Middle frontal gyrus (tissue), 1 donor: ENCODE results near the gene DPM2.
A peak's percentile ranks its signal among the peaks of the same experiment; 100 is the strongest.

Experiments
- DNase-seq: peaks from one replicate; pipeline ENCODE4 v3.0.0-alpha.2; 2015; ENCODE audit warnings: low spot score; ENCODE audit errors: extremely low spot score

The DPM2 gene, protein sequence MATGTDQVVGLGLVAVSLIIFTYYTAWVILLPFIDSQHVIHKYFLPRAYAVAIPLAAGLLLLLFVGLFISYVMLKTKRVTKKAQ

DNA sequence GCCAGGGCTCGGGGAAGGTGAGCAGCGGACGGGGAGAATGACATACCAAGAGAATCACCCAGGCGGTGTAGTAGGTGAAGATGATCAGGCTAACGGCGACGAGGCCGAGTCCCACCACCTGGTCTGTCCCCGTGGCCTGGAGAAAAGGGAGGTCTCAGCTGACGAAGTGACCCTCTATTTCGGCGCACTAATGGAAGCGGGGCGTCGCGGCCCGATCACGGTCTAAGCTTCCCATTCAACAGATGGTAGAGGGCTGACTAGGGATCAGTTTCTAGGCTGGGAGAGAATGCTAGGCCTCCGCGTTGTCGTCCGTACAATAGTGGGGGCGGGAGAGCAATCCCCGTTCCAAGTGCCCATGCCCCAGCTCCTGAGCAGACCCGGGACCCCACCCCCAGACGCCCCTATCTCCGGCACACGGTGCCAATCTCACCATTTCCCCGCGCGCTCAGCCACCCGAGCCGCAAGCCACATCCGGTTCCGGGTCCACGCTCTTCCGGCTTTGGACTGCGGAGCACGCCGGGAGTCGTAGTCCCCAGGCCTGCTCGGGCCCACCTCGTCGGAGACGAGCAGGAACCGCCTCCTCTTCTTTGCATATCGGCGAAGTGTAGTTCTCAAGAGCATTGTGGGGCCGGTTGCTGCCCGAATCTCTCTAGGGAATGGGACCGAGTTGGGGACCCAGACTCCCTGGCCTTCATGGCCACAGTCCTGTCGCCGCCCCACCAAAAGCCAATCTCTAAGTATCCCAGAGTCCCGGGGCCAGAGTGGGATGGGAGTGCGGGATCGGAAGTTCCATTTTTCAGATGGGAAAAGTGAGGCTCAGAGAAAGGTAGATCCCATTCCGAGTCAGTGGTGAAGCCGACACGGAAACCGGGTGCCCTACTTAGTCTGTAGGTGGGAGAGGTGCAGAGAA is at the start of gene DPM2:
Gene DPM2 (minus strand): TSS at position 467 of the 910 bp plus-strand sequence. CDS start 34 bp downstream, at position 433.
- DNase-seq: peak; percentile 79

DNA sequence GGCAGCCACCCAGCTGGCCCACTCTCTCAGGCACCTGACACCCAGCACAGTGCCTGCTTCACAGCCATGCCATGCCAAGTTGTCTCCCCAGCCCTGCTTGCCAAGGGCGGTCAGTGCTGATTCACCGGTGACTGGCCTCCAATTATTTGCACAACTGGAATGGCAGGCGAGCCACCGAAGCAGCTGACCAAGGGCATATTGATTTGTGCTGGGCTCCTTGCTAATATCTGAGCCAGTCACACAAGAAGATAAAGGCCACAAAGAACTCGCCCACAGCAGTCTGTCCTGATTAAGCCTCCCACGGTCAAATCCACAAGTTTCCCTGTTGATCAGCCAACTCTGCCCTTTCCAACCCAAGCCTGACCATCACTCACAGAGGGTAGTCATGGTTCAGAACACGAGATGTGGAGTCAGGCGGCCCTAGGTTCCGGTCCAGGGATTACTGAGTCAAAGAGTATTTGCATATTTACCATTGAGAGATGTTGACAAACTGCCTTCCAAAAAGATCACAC is 49.5 kb upstream of the DPM2 start:
- DNase-seq: no peak

DNA sequence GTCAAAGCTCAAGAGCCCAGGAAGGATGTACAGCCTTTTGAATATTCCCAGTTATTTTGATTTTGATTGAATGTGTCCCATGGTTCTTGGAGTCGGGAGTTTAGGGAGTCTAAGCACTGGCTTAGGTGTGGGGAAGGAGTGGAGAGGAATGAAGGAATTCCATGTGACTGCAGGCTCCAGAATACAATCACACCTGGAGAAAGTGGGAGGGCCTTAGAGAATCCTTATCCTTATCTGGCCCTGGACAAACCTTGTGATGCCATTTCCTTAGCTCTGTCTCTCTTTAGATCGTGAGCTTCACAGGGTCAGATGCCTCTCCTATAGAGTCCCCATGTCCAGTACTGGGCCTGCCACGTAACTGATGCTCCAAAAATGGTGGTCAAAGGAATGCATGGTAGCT is 47.4 kb upstream of the DPM2 start:
- no peak for DNase-seq

DNA sequence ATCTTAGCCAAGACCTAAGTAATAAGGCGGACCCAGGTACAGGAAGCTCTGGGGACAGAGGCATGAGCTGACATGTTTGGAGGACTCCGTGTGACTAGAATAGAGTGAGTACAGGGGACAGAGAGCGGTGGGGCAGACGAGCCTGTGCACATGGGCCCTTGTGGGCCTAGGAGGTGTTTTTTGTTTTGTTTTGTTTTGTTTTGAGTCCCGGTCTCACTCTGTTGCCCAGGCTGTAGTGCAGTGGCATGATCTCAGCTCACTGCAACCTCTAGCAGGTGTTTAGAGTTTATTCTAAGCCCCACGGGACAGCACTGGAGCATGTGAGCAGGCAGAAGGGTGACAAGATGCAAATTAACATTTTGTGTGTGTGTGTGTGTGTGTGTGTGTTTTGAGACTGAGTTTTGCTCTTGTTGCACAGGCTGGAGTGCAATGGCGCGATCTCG is 46.2 kb upstream of the DPM2 start:
- DNase-seq: no peak

- DNase-seq: no peak
These were observed 45.3 kb upstream of the DPM2 start for GRCh38 chr9:127982912-127983311.

DNA sequence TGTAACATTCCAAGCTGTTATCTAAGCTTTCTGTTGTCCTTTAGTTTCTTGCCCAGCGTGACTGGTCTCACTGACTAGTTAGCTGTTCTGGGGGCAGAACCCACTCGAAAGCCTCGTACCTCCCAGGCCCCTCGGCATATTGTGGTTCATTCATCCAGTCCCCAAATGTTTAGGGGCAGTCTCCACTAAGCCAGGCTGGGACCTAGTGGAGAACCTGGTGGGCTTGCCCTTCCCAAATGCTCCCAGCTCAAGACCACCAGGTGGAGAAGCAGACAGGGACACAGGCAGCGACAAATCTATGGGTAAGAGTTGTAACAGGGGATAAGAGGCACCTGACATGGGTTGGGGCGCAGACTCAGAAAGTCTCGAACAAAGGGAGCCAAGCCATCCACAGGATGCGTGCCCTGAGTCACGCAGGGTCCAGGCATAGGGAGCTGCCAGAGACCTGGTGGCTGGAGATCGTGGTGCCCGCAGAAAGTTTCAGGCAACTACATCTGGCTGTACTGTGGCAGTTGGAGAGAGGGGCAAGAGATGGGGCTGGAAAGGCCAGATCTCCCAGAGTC is 44.0 kb upstream of the DPM2 start:
- no peak for DNase-seq

- DNase-seq: peak; percentile 96
These were observed 43.3 kb upstream of the DPM2 start, which contains the start of gene EEIG1 for GRCh38 chr9:127980706-127981558. Gene EEIG1 (minus strand): TSS chr9:127980989. CDS start chr9:127980137, 852 bp downstream.

DNA sequence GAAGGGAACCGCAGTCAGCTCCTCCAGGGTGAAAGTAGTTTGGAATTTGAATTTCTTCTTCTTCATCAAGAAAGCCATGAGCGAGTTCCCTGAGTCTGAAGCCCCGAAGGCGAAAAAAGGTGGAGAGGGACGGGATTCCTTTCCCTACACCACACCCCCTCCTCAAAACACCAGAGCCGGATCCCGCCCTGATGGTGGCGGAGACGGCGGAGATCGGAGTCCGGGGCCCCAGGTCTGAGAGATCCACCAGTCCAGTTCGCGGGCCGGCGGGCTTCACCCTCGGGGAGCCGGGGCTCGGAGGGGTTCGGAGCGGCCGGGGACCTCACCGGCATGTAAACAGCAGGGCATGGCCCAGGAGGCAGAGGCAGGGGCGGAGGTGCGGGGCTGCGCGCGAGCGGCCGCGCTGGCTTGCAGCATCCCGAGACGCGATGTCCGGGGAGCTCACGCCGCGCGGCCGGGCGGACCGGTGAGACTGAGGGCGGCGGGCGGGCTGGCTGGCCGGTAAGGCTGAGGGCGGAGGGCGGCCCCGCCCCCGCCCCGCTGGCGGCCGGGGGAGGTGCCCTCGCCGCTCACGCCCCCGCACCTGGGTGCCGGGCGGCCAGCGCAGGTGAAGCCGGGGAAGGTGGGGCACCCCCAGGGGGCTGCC is 42.5 kb upstream of the DPM2 start:
- no peak for DNase-seq

DNA sequence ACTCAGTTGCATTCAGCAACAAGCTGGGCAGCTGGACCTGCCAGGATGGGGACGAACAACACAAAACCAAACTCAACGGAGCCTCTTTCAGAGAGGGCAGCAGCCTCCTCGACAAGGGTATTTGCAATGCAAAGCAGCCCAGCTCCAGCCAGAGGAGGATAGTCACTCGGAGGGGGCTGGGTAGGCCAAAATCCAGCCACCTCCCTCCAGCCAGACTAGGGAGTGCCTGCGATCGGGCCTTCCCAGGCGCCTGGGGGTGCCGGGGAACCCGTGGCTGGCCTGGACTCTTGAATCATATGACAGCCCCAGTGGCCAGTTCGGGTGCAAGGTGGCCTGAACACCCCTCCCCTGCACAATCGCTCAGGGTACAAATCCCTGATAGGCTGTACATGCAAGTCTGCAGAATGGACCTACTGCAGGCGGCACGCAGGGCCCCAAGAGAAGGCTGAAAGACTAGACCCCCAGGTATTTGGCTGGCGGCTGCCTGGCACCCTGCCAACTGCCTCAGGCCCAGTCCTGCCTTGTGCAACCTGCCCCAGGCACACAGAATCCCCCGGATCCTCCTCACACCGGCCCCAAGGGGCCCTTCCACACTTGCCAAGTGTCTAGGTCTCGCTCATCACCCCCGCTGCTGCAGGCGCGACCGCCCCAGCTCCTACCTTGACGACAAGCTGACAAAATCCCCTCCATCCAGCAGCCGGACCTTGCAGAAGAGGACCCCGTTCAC is 41.8 kb upstream of the DPM2 start:
- peak; percentile 60 for DNase-seq

DNA sequence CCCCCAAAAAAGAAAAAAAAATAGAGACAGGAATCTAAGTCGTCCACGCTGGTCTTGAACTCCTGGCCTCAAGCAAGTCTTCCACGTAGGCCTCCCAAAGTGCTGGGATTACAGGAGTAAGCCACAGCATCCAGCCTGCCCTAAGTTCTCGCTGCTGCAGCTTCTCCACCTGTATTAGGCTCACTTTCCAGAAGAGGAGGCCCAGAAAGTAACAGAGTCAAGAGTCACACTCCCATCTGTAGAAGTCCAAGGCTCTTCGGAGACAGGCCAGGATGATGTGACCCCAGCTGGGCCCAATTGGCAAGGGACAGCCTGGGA is 41.3 kb upstream of the DPM2 start:
- DNase-seq: no peak

DNA sequence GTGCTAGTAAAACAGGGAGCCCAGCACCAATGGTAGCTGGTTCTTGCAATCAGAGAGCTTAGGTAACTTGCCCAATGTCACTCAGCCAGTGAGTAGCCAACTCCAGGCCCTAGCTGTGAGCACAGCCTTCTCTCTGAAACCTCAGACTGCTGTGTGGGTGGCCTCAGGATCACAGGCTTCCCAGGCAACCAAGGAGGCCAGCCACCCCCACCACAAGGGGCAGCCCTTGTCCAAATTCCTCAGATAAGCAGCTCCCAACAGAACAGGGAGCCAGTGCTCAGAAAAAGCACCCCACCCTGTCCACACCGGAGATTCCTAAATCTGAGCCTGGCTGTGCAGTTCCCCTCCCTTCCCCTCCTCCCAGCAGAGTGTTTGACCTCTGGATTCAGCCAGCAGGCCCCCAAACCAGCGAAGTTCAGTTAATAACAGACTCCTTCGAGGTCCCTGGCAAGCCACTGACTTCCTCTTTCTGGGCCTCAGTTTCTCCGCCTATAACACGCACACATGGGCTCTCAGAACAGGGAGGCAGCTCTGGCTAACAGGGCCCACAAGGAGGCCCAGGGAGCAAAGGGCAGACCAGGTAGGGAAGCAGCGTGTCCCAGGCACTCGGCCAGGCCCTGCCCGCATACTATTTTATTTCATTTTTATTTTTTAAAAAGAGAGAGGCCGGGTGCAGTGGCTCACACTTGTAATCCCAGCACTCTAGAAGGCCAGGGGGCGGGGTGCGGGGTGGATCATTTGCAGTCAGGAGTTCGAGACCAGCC is 40.4 kb upstream of the DPM2 start:
- DNase-seq: no peak

DNA sequence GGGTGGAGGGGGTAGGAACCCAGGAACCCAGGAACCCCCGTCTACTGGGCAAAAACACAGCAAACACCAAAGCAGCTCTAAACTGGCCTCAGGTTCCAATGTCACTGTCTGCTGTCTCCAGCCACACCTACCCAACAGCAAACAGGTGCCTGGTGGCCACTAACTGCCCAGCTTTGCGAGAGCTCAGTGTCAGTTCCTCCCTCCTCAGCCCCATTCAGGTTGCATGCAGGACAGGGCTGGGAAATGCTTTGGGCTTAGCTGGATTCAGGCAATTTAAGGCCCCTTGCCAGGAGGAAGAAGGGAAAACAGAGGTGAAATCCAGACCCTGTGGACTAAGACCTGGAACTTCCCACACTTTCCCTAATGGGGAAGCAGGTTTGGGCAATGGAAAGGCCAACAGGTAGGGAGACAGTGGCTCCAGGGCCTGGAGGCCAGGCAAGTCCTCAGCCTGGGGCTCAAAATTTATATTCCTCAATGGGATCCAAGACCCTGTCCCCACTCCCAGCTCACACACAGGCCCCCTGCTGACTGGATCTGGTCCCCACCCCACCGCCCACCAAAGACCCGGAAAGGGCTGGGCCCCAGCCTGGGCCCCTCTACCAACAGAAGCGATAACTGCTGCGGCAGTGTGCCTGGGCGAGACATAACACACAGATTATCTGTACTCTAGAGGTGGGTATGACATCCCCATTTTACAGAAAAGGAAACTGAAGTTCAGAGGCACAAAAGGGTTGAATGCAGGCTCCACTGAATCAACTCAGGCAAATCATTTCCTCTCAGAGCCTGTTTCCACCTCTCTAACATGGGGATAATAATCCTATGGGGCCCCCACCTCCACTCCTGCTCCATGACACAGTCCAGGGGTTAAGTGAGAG is 39.6 kb upstream of the DPM2 start:
- no peak for DNase-seq

DNA sequence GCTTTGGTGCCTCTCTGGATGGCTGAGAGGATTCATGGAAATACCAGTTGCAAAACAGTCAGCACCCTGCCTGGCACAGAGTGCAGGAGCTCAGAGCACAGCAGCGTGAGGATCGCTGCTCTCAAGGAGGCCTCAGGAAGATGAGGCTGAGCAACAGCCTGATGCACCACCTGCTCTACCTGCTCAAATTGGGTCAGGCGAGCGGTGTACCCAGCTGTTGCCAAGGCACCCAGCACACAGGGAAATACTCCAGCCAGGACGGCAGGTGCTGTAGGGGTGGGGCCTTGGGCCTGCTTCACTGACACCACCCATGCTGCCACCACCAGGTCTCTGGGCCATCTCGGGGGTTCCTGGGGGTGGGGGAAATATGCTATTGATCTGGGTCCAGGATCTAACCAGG is 38.8 kb upstream of the DPM2 start:
- DNase-seq: no peak

DNA sequence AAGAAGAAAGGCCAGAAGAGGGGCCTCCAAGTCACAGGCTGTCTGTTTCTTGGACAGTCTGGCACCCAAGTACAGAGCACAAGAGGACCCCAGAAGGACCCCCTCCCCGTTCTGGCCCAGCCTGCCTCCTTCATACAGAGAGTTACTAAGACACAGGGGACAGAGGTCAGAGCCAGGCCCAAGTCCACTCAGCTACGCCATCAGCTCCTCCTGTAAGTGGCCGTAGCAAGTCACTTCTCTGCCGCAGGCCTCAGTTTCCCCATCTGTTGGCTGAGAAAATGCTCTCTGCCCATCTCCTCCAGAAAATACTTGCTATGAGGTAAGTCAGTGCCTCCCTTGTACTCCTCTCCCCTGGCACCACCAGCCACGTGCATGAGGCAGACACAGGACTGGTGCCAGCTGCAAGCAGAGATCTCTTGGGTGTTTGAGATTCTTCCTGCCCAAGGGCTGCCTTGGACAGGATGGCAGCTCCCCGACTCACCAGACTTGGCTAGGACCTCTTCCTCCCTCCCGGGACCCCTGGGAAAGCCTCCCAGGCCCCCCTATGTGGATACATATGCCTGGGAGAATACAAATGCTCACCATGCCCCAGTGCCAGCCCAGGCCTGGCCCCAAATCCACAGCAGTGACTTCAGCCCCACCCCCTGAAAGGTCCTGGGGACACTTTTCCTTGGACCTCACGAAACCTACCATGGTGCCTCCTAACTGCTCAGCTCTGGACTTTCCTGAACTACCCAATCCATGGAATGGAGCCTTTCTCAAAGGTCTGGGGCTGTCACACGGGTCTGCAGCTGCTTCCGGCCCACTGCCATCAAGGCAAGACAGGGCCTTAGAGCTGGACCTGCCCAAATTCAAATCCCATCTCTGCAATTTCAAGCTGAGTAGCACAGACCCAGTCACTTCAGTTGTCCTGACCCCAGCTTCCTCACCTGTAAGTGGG is 38.0 kb upstream of the DPM2 start:
- no peak for DNase-seq

- DNase-seq: no peak
These were observed 37.2 kb upstream of the DPM2 start for GRCh38 chr9:127974769-127975261.

DNA sequence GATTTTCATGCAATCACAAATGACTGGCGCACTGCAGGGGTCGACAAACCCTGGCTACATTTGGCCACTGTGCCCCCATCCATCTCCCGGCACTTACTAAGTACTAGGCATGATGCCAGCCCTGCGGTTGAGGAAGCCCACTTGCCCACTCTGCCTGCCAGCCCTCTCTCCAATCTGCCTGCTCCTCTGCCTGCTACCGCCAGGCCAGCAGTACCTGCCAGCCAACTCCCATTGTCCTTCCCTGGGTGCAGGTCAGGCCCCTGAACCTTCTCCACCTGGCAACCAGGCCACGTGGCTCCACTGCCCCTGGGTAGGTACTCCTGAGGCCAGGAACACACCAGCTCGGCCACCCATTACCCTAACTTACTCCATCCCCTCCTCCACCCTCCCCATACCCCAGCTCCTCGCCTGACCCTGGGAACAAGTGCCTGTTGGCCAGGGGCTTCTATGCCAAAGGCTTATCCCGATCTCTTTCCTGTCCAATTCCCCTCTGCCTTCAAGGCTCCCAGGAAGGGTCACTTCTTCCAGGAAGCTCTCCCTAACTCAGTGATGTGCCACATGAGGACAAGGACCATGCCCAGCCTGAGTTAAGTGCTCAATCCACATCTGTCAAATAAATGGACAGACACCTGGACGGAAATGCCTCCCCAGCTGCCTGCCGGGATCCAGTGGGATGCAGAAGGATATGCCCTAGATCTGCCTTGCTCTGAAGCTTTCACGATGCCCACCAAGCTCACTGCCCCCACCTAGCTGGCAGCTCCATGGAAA is 36.5 kb upstream of the DPM2 start:
- DNase-seq: no peak
